H9 (cell line): ENCODE results near the gene SOD1. TPM values are rescaled to one million over a fixed set of nuclear protein-coding genes. Genes with fewer than 3 reads are reported as not detected.

Experiments
- DNase-seq: peaks from one replicate; pipeline ENCODE4 v3.0.0-alpha.2; 2017
- H2AFZ ChIP-seq: one replicate; pipeline ENCODE4 v1.6.1; 2013; ENCODE audit warnings: mild to moderate bottlenecking, low read length, control low read depth, moderate library complexity
- H2AK5ac ChIP-seq: 2 replicates; pipeline ENCODE4 v1.6.1; 2013; ENCODE audit warnings: low read length, control low read depth, mixed read lengths; ENCODE audit not compliant: insufficient read length
- H2BK120ac ChIP-seq: one replicate; pipeline ENCODE4 v1.6.1; 2013; ENCODE audit warnings: low read depth, mild to moderate bottlenecking, low read length, control low read depth, inconsistent platforms; ENCODE audit not compliant: poor library complexity, severe bottlenecking
- H2BK12ac ChIP-seq: 2 replicates; pipeline ENCODE4 v1.6.1; 2013; ENCODE audit warnings: low read length, control low read depth, mixed read lengths, low read depth; ENCODE audit not compliant: insufficient read length
- H2BK15ac ChIP-seq: 2 replicates; pipeline ENCODE4 v1.6.1; 2013; ENCODE audit warnings: low read depth, low read length, control low read depth
- H2BK20ac ChIP-seq: one replicate; pipeline ENCODE4 v1.6.1; 2013; ENCODE audit warnings: low read depth, mild to moderate bottlenecking, low read length, control low read depth, inconsistent platforms; ENCODE audit not compliant: poor library complexity, severe bottlenecking
- H2BK5ac ChIP-seq: 2 replicates; pipeline ENCODE4 v1.6.1; 2013; ENCODE audit warnings: low read length, control low read depth, mixed read lengths; ENCODE audit not compliant: insufficient read length
- H3K14ac ChIP-seq: 2 replicates; pipeline ENCODE4 v1.6.1; 2013; ENCODE audit warnings: low read length, control low read depth; ENCODE audit not compliant: insufficient read depth
- H3K18ac ChIP-seq: 2 replicates; pipeline ENCODE4 v1.6.1; 2013; ENCODE audit warnings: low read depth, mild to moderate bottlenecking, mixed read lengths, low read length, control low read depth; ENCODE audit not compliant: insufficient read length
- H3K23ac ChIP-seq: 2 replicates; pipeline ENCODE4 v1.6.1; 2013; ENCODE audit warnings: low read length, control low read depth, mixed read lengths, low read depth; ENCODE audit not compliant: insufficient read length
- H3K23me2 ChIP-seq: 2 replicates; pipeline ENCODE4 v1.6.1; 2013; ENCODE audit warnings: low read depth, mild to moderate bottlenecking, mixed read lengths, low read length, control low read depth; ENCODE audit not compliant: insufficient read length, poor library complexity, severe bottlenecking
- H3K27ac ChIP-seq: 2 replicates; pipeline ENCODE4 v1.5.1; 2013; ENCODE audit warnings: low read length, control low read depth, mixed read lengths, low read depth; ENCODE audit not compliant: insufficient read length
- H3K27me3 ChIP-seq: 2 replicates; pipeline ENCODE4 v1.6.1; 2013; ENCODE audit warnings: low read length, control low read depth, inconsistent platforms; ENCODE audit not compliant: insufficient read depth
- H3K4ac ChIP-seq: 2 replicates; pipeline ENCODE4 v1.6.1; 2013; ENCODE audit warnings: low read depth, mild to moderate bottlenecking, control low read depth, inconsistent platforms, low read length, moderate library complexity
- H3K4me1 ChIP-seq: 2 replicates; pipeline ENCODE4 v1.6.1; 2013; ENCODE audit warnings: low read length, control low read depth, inconsistent platforms; ENCODE audit not compliant: insufficient read depth
- H3K4me2 ChIP-seq: 2 replicates; pipeline ENCODE4 v1.6.1; 2013; ENCODE audit warnings: low read length, control low read depth, mixed read lengths; ENCODE audit not compliant: insufficient read length, insufficient read depth
- H3K56ac ChIP-seq: 2 replicates; pipeline ENCODE4 v1.6.1; 2013; ENCODE audit warnings: low read depth, mild to moderate bottlenecking, mixed read lengths, low read length, control low read depth; ENCODE audit not compliant: insufficient read length
- H3K79me1 ChIP-seq: 2 replicates; pipeline ENCODE4 v1.6.1; 2013; ENCODE audit warnings: low read depth, mild to moderate bottlenecking, moderate library complexity, low read length, control low read depth, inconsistent platforms; ENCODE audit not compliant: insufficient read depth, poor library complexity, severe bottlenecking
- H3K79me2 ChIP-seq: 2 replicates; pipeline ENCODE4 v1.6.1; 2013; ENCODE audit warnings: low read length, control low read depth, inconsistent platforms; ENCODE audit not compliant: insufficient read depth
- H3K9ac ChIP-seq: 2 replicates; pipeline ENCODE4 v1.6.1; 2013; ENCODE audit warnings: low read length, control low read depth, mixed read lengths; ENCODE audit not compliant: insufficient read length; ENCODE audit errors: extremely low read depth
- H3K9me3 ChIP-seq: one replicate; pipeline ENCODE4 v1.6.1; 2013; ENCODE audit warnings: low read depth, low read length, inconsistent platforms; ENCODE audit not compliant: control insufficient read depth
- H3T11ph ChIP-seq: one replicate; pipeline ENCODE4 v1.6.1; 2013; ENCODE audit warnings: mild to moderate bottlenecking, low read length, control low read depth, inconsistent platforms
- H4K20me1 ChIP-seq: one replicate; pipeline ENCODE4 v1.6.1; 2013; ENCODE audit not compliant: control insufficient read depth, insufficient read length, insufficient read depth
- H4K5ac ChIP-seq: 2 replicates; pipeline ENCODE4 v1.6.1; 2013; ENCODE audit warnings: low read depth, mild to moderate bottlenecking, mixed read lengths, low read length, control low read depth; ENCODE audit not compliant: insufficient read length
- H4K8ac ChIP-seq: replicated peaks from 2 replicates; pipeline ENCODE4 v1.6.1; 2013; ENCODE audit warnings: low read length, control low read depth, mixed read lengths, low read depth; ENCODE audit not compliant: insufficient read length
- H4K91ac ChIP-seq: 2 replicates; pipeline ENCODE4 v1.6.1; 2013; ENCODE audit warnings: low read depth, mild to moderate bottlenecking, moderate library complexity, mixed read lengths, low read length, control low read depth; ENCODE audit not compliant: insufficient read length
- H3K27ac Mint-ChIP-seq, 3 experiments: 2 replicates in 2 of 3; 3 replicates in 1 of 3; pipeline ENCODE4 v1.8.0; 2020 to 2021; ENCODE audit warnings: mixed read lengths in 3 of 3, mild to moderate bottlenecking in 1 of 3, moderate library complexity in 1 of 3
- H3K27me3 Mint-ChIP-seq: 2 replicates; pipeline ENCODE4 v1.8.0; 2021; ENCODE audit warnings: low read depth, mild to moderate bottlenecking, moderate library complexity, mixed read lengths
- H3K36me3 Mint-ChIP-seq, 3 experiments: 2 replicates in 2 of 3; 3 replicates in 1 of 3; pipeline ENCODE4 v1.8.0; 2020 to 2021; ENCODE audit warnings: low read depth in 3 of 3, mixed read lengths in 3 of 3; ENCODE audit not compliant: insufficient read depth in 1 of 3
- H3K4me1 Mint-ChIP-seq, 2 experiments: 2 replicates each; pipeline ENCODE4 v1.8.0; 2020; ENCODE audit warnings: mixed read lengths in 2 of 2
- H3K4me3 Mint-ChIP-seq, 2 experiments: 2 replicates in 1 of 2; 3 replicates in 1 of 2; pipeline ENCODE4 v1.8.0; 2020 to 2021; ENCODE audit warnings: mild to moderate bottlenecking in 2 of 2, mixed read lengths in 2 of 2, moderate library complexity in 1 of 2
- H3K9me3 Mint-ChIP-seq, 2 experiments: 2 replicates in 1 of 2; 3 replicates in 1 of 2; pipeline ENCODE4 v1.8.0; 2020; ENCODE audit warnings: mild to moderate bottlenecking in 2 of 2, mixed read lengths in 2 of 2, moderate library complexity in 1 of 2
- CTCF ChIP-seq: fragments of 200-600 bp; sonication (generic); conservative IDR thresholded peaks from 3 replicates; pipeline ENCODE4 v1.8.0; 2021; ENCODE audit warnings: antibody characterized with exemption, mild to moderate bottlenecking
- WGBS: extraction: QIAGEN DNeasy Blood & Tissue Kit; methylation state at CpG from one replicate; pipeline ENCODE4 v1.1.7; 2013; ENCODE audit warnings: missing lambda C conversion rate, low lambda C conversion rate, mixed read lengths; ENCODE audit not compliant: insufficient read length; ENCODE audit errors: extremely low coverage; 5-methylcytosine and 5-hydroxymethylcytosine counted together
- total RNA-seq: library from RNA; stranded (reverse); gene quantifications from 2 replicates; pipeline ENCODE4 v1.2.1, GENCODE V29; 2021

SOD1 gene
- total RNA-seq, 1 experiment from 2014 or later, result 201 TPM

- Histone ChIP-seq H3K79me2 (no peaks in the 10 kb centered on the region), H2BK15ac (no peak overlapping the region), H2BK20ac (no peak overlapping the region), H3K4ac (no peak overlapping the region), H3K9me3 (no peaks in the 10 kb centered on the region), H3K79me1 (no peaks in the 10 kb centered on the region), H2BK120ac (no peak overlapping the region), H4K8ac (no peak overlapping the region), H3K4me1 (no peaks in the 10 kb centered on the region), H2AFZ (no peak overlapping the region), H3K27me3 (no peaks in the 10 kb centered on the region), H2BK12ac (no peak overlapping the region), H4K91ac (no peak overlapping the region), H3K18ac (no peak overlapping the region), H2BK5ac (no peak overlapping the region), H4K20me1 (no peaks in the 10 kb centered on the region), H4K5ac (no peak overlapping the region), H3K23ac (no peak overlapping the region), H3K23me2 (no peaks in the 10 kb centered on the region), H3K27ac (no peak overlapping the region), H3K56ac (no peak overlapping the region), H3K9ac (no peak overlapping the region), H3T11ph (no peak overlapping the region), H3K4me2 (no peak overlapping the region), H2AK5ac (no peak overlapping the region), H3K14ac (no peak overlapping the region)
- H3K27ac Mint-ChIP-seq, result no peak overlapping the region
- no peak overlapping the region for H3K4me3 Mint-ChIP-seq
- TF ChIP-seq CTCF, result no peak
- peaks cover 0 to 9% (median 2%) of the 10 kb centered on the region in 3 experiments; a peak in 1 of 7 replicates for H3K36me3 Mint-ChIP-seq
- H3K9me3 Mint-ChIP-seq, result peaks cover 4 to 10% of the 10 kb centered on the region in 2 experiments; a peak in 4 of 5 replicates
- no peak for DNase-seq
- WGBS, result no CpG with 5 or more reads among the region's 4 CpGs
- H3K4me1 Mint-ChIP-seq, result no peaks in the 10 kb centered on the region
- H3K27me3 Mint-ChIP-seq, result no peaks in the 10 kb centered on the region
Observed at GRCh38 chr21:31644643-31645042, 14.8 kb upstream of the SOD1 start.
